GM21529 (cell line): Measurements from ENCODE around the gene NEK9.
"Not testable (repeated sequence)": the region's sequence is repeated elsewhere in the genome, so short reads cannot be mapped to it uniquely, and the experiment has no call there.

Experiments used
- ATAC-seq: cut with Tn5 transposase; IDR thresholded peaks from one replicate; pipeline ENCODE4 v1.9.1; 2021; ENCODE audit not compliant: unreplicated experiment

The NEK9 gene

DNA sequence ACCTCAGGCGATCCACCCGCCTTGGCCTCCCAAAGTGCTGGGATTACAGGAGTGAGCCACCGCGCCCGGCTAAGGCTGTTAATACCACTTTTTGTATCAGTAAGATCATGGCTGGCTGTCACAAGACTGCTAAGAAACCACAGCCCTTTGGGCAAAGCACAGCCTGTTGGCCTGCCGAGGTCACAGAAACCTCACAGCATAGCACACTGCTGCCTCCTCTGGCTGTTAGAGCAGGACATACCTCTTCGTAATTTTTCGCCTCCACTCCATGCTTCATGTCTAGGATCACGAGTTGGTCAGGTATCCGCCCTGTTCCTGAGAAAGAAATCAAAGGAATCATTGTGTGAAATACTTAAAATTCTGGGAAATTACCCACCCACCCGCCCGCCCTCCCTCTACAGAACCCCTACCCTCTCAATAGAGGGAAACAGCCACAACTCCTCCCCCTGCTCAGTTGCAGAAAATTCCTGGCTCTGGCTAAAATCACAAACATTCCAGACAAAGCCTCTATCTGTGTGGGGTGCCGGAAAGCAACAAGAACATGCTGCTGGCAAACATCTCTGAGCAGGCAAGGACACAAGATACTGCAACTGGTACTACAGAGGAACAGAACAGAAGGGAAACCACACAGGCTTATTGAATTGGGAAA, 20.7 kb upstream of the NEK9 start:
- ATAC-seq: no peak

DNA sequence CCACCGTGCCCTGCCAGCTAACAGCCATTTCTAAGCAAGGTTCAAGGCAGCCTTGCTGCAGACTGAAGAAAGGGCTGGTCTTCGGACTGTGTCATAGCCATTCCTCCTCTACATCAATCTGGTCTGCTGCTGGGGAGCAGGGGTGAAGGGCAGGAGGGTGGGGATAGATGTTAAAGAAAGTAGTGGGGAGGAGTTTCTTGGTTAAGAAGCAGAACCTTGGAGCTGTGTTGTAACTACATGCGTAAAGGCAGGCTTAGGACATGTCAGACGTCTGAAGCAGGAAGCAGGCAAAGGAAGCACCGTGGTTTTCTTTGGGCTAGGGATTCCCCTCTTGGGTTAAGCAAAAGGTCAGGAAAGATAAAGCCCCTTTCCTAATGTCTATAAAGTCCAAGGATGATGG, 18.1 kb upstream of the NEK9 start:
- ATAC-seq: no peak

DNA sequence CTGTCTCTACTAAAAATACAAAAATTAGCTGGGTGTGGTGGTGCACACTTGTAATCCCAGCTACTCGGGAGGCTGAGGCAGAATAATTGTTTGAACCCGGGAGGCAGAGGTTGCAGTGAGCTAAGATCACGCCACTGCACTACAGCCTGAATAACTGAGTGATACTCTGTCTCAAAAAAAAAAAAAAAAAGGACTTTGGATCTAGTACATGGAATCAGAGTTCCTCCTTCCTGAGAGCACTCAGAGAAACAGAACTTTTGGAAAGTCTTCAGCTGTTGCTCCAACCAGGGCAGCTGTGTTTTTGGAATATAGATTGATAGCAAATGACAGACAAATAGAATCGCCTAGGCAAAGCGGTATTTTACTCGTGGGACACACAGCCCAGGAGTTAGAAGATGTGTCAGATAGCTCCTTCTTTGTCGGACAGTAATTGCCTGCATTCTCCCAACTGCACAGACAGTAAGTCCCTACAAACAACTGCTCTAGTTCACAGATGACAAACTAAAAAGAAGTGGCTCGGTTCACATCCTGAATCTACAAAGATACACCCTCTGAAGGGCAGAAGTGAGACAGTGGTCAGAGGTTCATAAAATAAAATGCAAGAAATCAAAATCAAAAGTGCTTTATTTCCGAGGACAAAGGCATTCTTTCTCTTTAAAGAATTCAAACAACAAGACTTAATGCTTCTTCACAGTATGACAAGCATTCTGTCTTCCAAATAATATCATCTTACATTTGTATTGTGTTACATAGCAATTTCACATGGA, 17.1 kb upstream of the NEK9 start:
- no peak for ATAC-seq

GRCh38 chr14:75142494-75142893, 15.6 kb upstream of the NEK9 start:
- ATAC-seq: no peak

GRCh38 chr14:75141967-75142366, 15.1 kb upstream of the NEK9 start:
- no peak for ATAC-seq

DNA sequence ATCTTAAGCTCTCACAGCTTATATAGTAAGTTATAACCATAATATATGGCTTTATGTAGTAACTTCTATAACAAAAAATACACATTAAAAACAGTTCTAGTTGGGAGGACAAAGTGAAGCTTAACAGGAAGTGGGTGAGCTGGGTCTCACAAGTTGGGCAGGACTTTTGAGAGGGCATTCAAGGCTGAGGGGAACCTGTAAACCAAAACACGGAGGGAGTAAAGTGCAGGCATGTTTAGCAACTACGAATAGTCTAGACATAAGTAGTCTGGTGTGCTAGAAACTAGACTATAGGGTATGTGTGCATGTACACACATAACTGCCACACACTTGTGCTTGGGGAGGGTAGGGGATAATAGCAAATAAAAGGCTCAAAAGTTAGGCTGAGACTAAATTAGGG, 14.2 kb upstream of the NEK9 start:
- ATAC-seq: no peak

GRCh38 chr14:75140620-75141019, 13.8 kb upstream of the NEK9 start:
- no peak for ATAC-seq

- no peak for ATAC-seq
Measured at GRCh38 chr14:75139185-75139584, 12.3 kb upstream of the NEK9 start.

DNA sequence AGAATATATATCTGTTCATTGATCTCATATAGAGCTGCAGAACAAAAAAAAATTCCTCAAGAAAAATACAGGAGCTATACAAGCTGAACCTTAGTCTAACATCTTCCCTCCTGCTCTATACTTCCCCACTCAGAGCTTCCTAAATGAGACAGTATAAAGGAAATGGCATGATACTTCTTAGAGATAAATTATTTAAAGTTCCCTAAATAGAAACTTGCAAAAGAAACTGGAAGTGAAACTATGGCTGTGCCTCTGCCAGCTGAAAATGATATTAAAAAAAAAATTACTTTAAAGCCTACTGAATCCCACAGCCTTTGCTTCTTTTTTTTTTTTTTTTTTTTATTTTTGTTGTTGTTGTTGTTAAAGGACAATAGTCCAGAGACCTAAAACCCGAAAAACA, 11.6 kb upstream of the NEK9 start:
- ATAC-seq: no peak

DNA sequence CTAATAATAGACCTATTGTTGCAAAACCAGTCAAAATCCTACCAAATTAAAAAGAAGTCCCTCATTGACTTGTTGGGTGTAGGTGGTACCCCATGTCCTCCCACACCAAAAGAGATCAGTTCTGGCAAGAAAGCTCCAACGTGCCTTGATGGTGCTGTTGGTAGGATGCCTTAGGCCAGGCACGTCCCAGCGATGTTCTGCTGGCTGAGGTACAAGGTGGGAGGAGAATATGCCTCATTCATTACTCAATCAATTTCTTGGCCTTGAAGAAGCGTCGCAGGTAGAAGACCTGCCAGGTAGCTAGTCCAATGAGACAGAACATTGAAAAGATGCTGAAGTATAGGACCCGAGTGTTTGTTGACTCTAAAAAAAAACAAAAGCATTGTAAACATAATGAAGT, 7.8 kb upstream of the NEK9 start:
- no peak for ATAC-seq

GRCh38 chr14:75133597-75133996, 6.7 kb upstream of the NEK9 start:
- no peak for ATAC-seq

- ATAC-seq: no peak
Measured at GRCh38 chr14:75132382-75133086, 5.7 kb upstream of the NEK9 start.

DNA sequence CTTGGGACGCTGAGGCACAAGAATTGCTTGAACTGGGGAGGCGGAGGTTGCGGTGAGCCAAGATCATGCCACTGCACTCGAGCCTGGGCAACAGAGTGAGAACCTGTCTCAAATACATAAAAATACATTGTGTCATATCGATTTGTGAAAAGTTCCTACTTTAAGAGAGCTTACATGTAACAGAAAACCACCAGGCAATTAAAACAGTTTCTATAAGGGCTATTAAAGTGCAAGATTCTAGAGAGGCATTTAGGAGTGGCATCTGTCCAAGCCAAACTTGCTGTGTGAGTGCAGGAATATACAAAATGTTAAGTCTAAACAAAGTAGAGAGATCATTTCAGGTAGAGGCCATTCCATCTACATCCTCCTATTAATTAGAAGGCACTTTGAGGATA, 1.7 kb upstream of the NEK9 start:
- ATAC-seq: no peak

- no peak for ATAC-seq
Measured at GRCh38 chr14:75127903-75128595, 1.2 kb upstream of the NEK9 start.

GRCh38 chr14:75127474-75127820, 599 bp upstream of the NEK9 start:
- ATAC-seq: not testable (repeated sequence)

DNA sequence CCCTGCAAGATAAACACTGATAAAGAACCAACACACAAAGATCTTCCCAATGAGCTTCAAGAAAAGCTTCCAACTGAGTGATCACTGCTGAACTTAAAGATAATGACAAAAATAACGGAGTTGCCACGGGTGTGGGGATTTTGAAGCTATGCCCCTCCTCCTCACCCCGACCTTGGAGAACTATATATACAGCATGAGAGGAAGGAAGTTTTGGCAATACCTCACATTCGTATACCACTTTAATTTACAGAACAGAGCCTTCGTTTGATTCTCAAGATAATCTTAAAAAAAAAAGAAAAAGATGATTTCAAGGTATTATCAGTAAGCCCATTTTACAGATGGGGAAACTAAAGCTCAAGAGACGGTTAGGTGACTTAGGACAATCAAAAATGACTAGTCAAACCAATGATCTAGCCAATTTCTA, 715 bp downstream of the NEK9 start:
- ATAC-seq: no peak

- no peak for ATAC-seq
Measured at GRCh38 chr14:75125617-75126016, 1.2 kb downstream of the NEK9 start.

GRCh38 chr14:75123991-75124390, 2.9 kb downstream of the NEK9 start:
- ATAC-seq: no peak

GRCh38 chr14:75121552-75121951, 5.3 kb downstream of the NEK9 start:
- no peak for ATAC-seq

- ATAC-seq: no peak
Measured at GRCh38 chr14:75120541-75121291, 6.1 kb downstream of the NEK9 start.

- no peak for ATAC-seq
Measured at GRCh38 chr14:75119056-75119455, 7.8 kb downstream of the NEK9 start.
